ENCODE data around the gene SLC9A5.

DNA sequence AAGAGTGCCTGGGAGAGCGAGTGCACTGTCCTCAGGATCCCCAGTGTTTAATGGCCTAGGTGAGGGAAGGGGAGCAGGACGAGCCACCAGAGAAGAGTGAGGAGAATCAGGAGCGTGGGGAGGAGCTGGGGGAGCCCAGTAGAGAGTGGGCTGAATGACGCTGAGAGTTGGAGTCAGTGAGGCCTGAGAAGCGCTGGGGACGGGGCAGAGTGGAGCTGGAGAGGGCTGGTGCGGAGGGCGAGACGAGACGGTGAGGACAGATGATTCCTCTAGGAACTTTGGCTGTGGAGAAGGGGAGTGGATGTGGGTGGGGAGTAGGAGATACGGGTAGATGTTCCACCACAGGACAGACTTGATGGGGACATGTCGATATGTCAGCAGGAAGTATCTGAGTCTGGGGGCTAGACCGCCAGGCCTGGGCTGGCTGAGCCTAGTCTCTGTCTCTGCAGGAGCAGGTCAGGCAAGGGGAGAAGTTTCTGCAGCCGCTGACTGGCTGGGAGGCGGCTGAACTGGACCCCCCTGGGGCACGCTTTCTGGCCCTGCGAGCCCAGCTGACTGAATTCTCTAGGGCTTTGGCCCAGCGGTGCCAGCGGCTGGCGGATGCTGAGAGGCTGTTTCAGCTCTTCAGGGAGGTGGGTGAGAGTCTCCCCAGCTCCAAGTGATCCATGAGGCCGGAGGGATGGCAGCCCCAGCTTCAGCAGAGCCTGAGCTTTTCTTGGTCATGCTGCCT, 35.2 kb downstream of the SLC9A5 start:
- TF ChIP-seq CTCF (optimal IDR thresholded peaks at IDR 0.05 in 1 of 3, IDR thresholded peaks at IDR 0.05 in 1 of 3, conservative IDR thresholded peaks at IDR 0.05 in 1 of 3; ENCODE audit: extremely low read depth in 1 of 3, insufficient read depth in 2 of 3, low read length in 3 of 3) (no peak), EZH2 (IDR thresholded peaks at IDR 0.05; ENCODE audit: low read length) (no peak)
